ENCODE results near the gene HTR3D. TPM values are rescaled to one million over a fixed set of nuclear protein-coding genes. Genes with fewer than 3 reads are reported as not detected.

HTR3D gene
- total RNA-seq, 3 donors from 2014 or later = not detected

DNA sequence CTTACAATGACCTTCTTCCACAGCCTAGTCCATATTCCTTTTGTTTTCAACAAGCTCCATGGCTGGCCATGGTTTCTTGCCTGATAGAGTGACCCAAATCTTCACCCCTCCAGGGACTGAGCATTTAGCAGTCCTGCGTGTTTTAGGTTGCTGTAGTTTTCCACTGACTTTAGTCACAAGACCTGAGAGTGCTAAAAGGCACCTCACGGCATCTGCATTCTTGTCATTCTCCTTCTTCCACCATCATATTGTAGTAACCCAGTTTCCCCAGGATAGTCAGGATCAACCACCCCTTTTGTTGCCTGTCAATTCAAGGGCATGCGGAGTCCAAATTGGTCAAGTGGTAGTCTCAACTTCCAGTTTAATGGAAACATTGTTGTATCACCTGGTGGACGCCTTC is 42.1 kb downstream of the HTR3D start:
- Histone ChIP-seq H3K4me1 (no peaks in the 10 kb centered on the region), H3K36me3 (no peaks in the 10 kb centered on the region), H3K27me3 (no peaks in the 10 kb centered on the region), H3K27ac (no peak overlapping the region), H3K9me3 (no peaks in the 10 kb centered on the region), H3K4me3 (no peak overlapping the region)
- no peak for DNase-seq (ENCODE audit: low spot score in 2 of 2)
- intact Hi-C loops (cut with DNase I; ENCODE audit: low total_unique reads) = no loop called here
- TF ChIP-seq POLR2A (IDR thresholded peaks at IDR 0.05) = no peak
- TF ChIP-seq POLR2AphosphoS5 (IDR thresholded peaks at IDR 0.05) = no peak
- TF ChIP-seq, protein P1, sequence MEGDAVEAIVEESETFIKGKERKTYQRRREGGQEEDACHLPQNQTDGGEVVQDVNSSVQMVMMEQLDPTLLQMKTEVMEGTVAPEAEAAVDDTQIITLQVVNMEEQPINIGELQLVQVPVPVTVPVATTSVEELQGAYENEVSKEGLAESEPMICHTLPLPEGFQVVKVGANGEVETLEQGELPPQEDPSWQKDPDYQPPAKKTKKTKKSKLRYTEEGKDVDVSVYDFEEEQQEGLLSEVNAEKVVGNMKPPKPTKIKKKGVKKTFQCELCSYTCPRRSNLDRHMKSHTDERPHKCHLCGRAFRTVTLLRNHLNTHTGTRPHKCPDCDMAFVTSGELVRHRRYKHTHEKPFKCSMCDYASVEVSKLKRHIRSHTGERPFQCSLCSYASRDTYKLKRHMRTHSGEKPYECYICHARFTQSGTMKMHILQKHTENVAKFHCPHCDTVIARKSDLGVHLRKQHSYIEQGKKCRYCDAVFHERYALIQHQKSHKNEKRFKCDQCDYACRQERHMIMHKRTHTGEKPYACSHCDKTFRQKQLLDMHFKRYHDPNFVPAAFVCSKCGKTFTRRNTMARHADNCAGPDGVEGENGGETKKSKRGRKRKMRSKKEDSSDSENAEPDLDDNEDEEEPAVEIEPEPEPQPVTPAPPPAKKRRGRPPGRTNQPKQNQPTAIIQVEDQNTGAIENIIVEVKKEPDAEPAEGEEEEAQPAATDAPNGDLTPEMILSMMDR (IDR thresholded peaks at IDR 0.05) = no peak

DNA sequence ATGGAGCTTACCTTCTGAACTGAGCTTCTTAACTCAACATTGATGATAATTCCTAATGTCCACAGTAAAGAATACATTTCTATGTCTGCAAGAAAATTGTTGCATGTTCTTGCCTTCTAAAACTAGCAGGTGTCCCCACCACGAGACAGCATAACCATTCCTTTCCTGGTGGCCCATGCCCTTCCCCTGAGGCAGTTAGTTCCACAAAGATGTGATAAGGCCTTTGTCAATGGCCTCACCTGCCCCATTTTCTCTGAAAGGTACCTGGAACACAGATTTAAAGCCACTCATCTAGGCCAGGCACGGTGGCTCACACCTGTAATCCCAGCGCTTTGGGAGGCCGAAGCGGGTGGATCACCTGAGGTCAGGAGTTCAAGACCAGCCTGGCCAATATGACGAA is 44.4 kb downstream of the HTR3D start:
- TF ChIP-seq, protein P1 (IDR thresholded peaks at IDR 0.05) = no peak
- TF ChIP-seq POLR2A (IDR thresholded peaks at IDR 0.05) (no peak), POLR2AphosphoS5 (IDR thresholded peaks at IDR 0.05) (no peak)
- Histone ChIP-seq H3K27me3 (no peaks in the 10 kb centered on the region), H3K9me3 (no peaks in the 10 kb centered on the region), H3K27ac (no peak overlapping the region), H3K4me1 (no peaks in the 10 kb centered on the region), H3K4me3 (no peak overlapping the region), H3K36me3 (no peaks in the 10 kb centered on the region)
- intact Hi-C loops (cut with DNase I; ENCODE audit: low total_unique reads) = no loop called here
- DNase-seq (ENCODE audit: low spot score in 2 of 2) = no peak

DNA sequence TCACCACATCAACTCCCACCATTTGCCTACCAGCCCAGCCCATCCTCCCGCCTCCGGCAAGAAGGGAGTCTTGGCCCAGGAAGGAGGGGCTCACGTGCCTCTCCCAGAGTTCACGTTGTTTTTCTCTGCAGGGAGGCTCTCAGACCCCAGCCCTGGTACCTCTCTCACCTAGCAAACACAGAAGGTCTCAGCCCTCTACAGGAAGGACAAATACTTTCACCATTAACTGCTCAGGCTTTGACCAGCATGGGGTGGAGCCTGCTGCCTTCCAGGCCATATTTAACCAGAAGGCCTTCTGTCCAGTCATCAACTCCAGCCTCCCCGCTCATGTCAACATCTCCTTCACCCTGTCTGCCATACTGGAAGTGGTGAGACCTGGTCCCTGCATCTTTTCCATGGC is 46.3 kb downstream of the HTR3D start:
- no peaks in the 10 kb centered on the region for H3K9me3 ChIP-seq
- H3K36me3 ChIP-seq = no peaks in the 10 kb centered on the region
- no peaks in the 10 kb centered on the region for H3K4me1 ChIP-seq
- H3K27me3 ChIP-seq = no peaks in the 10 kb centered on the region
- DNase-seq (ENCODE audit: low spot score in 2 of 2) = no peak
- H3K4me3 ChIP-seq = no peak overlapping the region
- intact Hi-C loops (cut with DNase I; ENCODE audit: low total_unique reads) = no loop called here
- no peak overlapping the region for H3K27ac ChIP-seq
- TF ChIP-seq POLR2A (IDR thresholded peaks at IDR 0.05) (no peak), POLR2AphosphoS5 (IDR thresholded peaks at IDR 0.05) (no peak)
- TF ChIP-seq, protein P1 (IDR thresholded peaks at IDR 0.05) = no peak

DNA sequence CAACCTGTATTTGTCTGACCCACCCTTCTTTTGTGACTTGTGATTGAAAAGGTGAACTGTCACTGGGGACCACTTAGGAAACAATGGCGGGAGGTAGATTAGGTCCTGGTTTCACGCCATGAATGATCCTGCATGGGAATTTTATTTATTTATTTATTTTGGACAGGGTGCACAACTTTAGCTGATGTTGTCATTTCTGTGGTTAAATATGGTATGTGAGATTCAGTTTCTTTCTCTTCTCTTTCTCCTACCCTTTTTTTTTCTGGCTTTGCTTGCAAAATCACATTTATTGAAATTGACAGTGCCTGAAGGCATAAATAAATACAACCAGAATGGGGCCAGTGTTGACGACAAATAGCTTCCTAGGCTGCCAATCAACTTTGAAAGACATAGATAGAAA is 47.3 kb downstream of the HTR3D start:
- H3K27me3 ChIP-seq = no peaks in the 10 kb centered on the region
- no peaks in the 10 kb centered on the region for H3K4me1 ChIP-seq
- TF ChIP-seq POLR2AphosphoS5 (IDR thresholded peaks at IDR 0.05) = no peak
- TF ChIP-seq, protein P1 (IDR thresholded peaks at IDR 0.05) = no peak
- no peak for TF ChIP-seq POLR2A (IDR thresholded peaks at IDR 0.05)
- intact Hi-C loops (cut with DNase I; ENCODE audit: low total_unique reads) = no loop called here
- H3K36me3 ChIP-seq = no peaks in the 10 kb centered on the region
- H3K9me3 ChIP-seq = no peaks in the 10 kb centered on the region
- DNase-seq (ENCODE audit: low spot score in 2 of 2) = no peak
- H3K4me3 ChIP-seq = no peak overlapping the region
- no peak overlapping the region for H3K27ac ChIP-seq

DNA sequence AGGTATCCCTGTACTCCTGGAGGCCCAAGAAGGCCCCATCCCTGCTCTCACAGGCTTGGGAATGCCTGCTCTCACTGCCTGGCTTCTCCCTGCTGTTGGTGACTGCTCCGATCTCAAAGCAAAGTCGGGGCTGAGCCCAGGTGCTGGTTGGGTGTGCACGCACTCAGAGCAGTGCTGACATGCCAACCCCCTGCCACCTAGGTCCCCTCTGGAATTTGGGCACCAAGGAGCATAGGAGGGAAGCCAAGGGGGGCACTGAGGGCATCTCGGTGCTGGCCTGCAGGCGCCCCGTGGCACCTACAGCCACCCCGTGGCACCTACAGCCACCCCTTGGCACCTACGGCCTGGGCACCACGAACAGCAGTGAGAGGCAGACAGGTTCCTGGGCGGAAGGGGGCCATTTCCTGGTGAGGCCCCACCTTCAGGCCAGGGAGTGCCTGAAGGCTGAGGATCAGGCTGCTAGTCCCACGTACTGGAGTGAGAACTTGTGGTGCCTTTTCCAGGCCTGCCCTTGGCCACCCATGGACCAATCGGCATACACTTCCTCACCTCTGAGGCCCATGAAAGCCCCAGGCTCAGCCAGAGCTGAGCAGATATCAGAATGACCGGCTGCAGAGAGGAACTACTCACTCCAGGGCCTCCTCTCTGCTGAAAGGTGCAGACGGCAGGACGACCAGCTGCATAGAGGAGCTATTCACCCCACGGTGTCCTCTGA is 49.7 kb downstream of the HTR3D start:
- no peaks in the 10 kb centered on the region for H3K4me1 ChIP-seq
- H3K27me3 ChIP-seq = no peaks in the 10 kb centered on the region
- intact Hi-C loops (cut with DNase I; ENCODE audit: low total_unique reads) = no loop called here
- no peak for DNase-seq (ENCODE audit: low spot score in 2 of 2)
- H3K4me3 ChIP-seq = no peak overlapping the region
- no peaks in the 10 kb centered on the region for H3K9me3 ChIP-seq
- TF ChIP-seq, protein P1 (IDR thresholded peaks at IDR 0.05) = no peak
- TF ChIP-seq POLR2A (IDR thresholded peaks at IDR 0.05) = no peak
- no peaks in the 10 kb centered on the region for H3K36me3 ChIP-seq
- H3K27ac ChIP-seq = no peak overlapping the region

Measured in breast epithelium (tissue), 4 donors.